ENCODE results near the gene TTC9B.

DNA sequence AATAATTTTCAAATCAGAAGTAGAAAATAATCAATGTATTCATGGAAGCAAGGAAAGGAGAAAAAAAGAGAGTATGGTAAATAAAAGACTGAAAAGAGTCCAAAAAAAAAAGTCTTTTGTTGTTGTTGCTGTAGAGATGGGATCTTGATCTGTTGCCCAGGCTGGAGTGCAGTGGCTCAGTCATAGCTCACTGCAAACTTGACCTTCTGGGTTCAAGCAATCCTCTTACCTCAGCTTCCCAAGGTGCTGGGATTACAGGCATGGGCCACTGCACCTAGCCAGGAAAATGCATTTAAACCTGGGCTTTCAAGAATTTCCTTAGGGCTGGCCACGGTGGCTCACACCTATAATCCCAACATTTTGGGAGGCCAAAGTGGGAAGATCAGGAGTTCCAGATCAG lies 33.9 kb downstream of the TTC9B start:
- TF ChIP-seq GATA2 (IDR thresholded peaks at IDR 0.05; ENCODE audit: low read depth, low read length), result no peak
- TF ChIP-seq GATA3 (IDR thresholded peaks at IDR 0.05; ENCODE audit: low read depth, low read length), result no peak
